GM20000 (cell line): Measurements from ENCODE around the gene VPS39.

Experiments
- DNase-seq: peaks from one replicate; pipeline ENCODE4 v3.0.0; 2012; ENCODE audit warnings: low spot score
- CTCF ChIP-seq: IDR thresholded peaks from 2 replicates; pipeline ENCODE4 v1.5.1; 2012; ENCODE audit warnings: mild to moderate bottlenecking, control low read depth; ENCODE audit errors: extremely low read depth, missing control alignments

VPS39 gene

GRCh38 chr15:42143356-42143755, 64.7 kb downstream of the VPS39 start:
- TF ChIP-seq CTCF: no peak
- no peak for DNase-seq

GRCh38 chr15:42141795-42142667, 66.1 kb downstream of the VPS39 start:
- TF ChIP-seq CTCF: no peak
- DNase-seq: no peak

GRCh38 chr15:42141246-42141645, 66.9 kb downstream of the VPS39 start:
- TF ChIP-seq CTCF: no peak
- DNase-seq: no peak

- TF ChIP-seq CTCF: no peak
- DNase-seq: no peak
Observed at GRCh38 chr15:42140383-42141070, 67.6 kb downstream of the VPS39 start.

GRCh38 chr15:42139596-42139995, 68.5 kb downstream of the VPS39 start:
- no peak for TF ChIP-seq CTCF
- no peak for DNase-seq

- TF ChIP-seq CTCF: no peak
- DNase-seq: no peak
Observed at GRCh38 chr15:42138968-42139386, 69.1 kb downstream of the VPS39 start.

GRCh38 chr15:42138411-42138810, 69.7 kb downstream of the VPS39 start:
- TF ChIP-seq CTCF: no peak
- DNase-seq: no peak
